ENCODE measurements around the gene LHCGR. TPM values are rescaled to one million over a fixed set of nuclear protein-coding genes. Genes with fewer than 3 reads are reported as not detected.

The LHCGR gene
- total and polyA plus RNA-seq, 2 of the 4 experiments (the other 2 are of a cell fraction): 0.10 to 0.18 TPM

DNA sequence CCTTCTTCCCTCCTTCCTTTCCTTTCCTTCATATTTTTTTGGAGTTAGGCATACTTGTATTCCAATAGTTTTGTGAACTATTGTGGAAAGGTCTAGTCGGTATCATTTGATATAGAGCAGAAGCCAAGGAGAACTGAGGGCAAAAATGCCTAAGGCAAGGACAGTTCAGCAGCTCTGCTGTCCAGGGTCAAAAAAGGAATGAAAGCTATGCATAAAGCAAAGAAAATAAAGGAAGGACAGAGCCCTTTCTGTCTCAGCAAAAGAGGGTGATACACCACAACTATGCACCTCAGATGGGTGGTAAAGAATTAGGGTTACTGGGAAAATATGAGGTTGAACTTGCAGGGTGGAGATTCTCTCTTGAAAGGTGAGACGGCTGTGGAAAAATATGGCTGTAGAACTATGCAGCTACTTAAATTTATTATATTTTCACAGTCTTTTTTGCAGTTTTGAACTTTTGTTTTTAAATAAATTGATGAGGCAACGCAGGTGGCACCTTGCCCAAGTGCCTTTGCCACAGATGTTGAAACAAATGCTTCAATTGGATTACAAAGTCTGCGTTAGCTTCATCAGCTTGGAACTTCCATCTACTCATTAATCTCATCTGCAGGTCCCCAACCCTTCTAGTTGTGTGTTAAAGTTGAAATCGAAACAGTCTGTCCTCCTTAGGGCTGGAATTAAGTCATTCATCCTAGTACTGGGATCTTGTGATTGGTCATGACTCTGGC lies 20.8 kb downstream of the LHCGR start:
- Histone ChIP-seq H3K9me1 (ENCODE audit: insufficient read depth, low read length) (peaks cover 9% of the 10 kb centered on the region; the same call in 1 of the 2 replicates), H2BK5ac (ENCODE audit: low read depth, low read length, poor library complexity, severe bottlenecking) (no peak overlapping the region), H3K4me3 (ENCODE audit: insufficient read depth, low read depth, low read length) (no peak overlapping the region), H3K27me3 (ENCODE audit: control insufficient read depth, insufficient read depth, low read length) (no peaks in the 10 kb centered on the region), H3K56ac (ENCODE audit: extremely low read depth, insufficient read depth, low read length) (no peak overlapping the region), H3K23ac (ENCODE audit: low read depth, low read length) (no peak overlapping the region), H4K8ac (ENCODE audit: low read depth in 2 of 2, low read length in 2 of 2) (no peak overlapping the region; a peak in 1 of 4 replicates), H2AK5ac (ENCODE audit: low read depth, low read length) (no peak overlapping the region), H3K14ac (replicated peaks; ENCODE audit: low read depth, low read length) (peak overlapping the region; percentile 35), H2BK120ac (ENCODE audit: low read depth, low read length) (peak overlapping the region; percentile 47; the same call in 1 of the 2 replicates), H3K79me1 (ENCODE audit: low read depth in 1 of 2, low read length in 2 of 2) (no peaks in the 10 kb centered on the region), H2BK20ac (ENCODE audit: low read depth, low read length) (peak overlapping the region; percentile 69), H3K36me3 (ENCODE audit: control insufficient read depth, insufficient read depth, low read length) (no peaks in the 10 kb centered on the region), H3K4ac (ENCODE audit: low read depth, low read length) (0 out of 2 replicates have a peak overlapping the region, but pooled peaks have one; percentile 25), H3K9ac (ENCODE audit: low read depth, low read length) (no peak overlapping the region), H2AK9ac (replicated peaks; ENCODE audit: low read depth, low read length, poor library complexity) (no peak overlapping the region), H4K91ac (ENCODE audit: insufficient read depth, low read depth, low read length) (peak overlapping the region; percentile 47; the same call in 1 of the 2 replicates), H4K5ac (ENCODE audit: low read depth, low read length) (no peak overlapping the region), H3K4me1 (ENCODE audit: control insufficient read depth, insufficient read depth, low read length) (peaks cover 13% of the 10 kb centered on the region), H4K20me1 (ENCODE audit: insufficient read depth, low read length) (no peaks in the 10 kb centered on the region), H3K27ac (ENCODE audit: insufficient read depth, low read length) (no peak overlapping the region), H2AFZ (replicated peaks; ENCODE audit: low read length, poor library complexity) (no peak overlapping the region), H3K9me3 (ENCODE audit: control insufficient read depth, insufficient read depth, low read length) (no peaks in the 10 kb centered on the region), H2BK15ac (ENCODE audit: low read depth, low read length) (peak overlapping the region; percentile 57; the same call in 2 of the 3 replicates), H3K18ac (ENCODE audit: low read depth, low read length) (peak overlapping the region; percentile 44), H3K4me2 (ENCODE audit: low read depth, low read length) (peak overlapping the region; percentile 2; the same call in 1 of the 2 replicates)
- in situ Hi-C loops (cut with MboI; ENCODE audit: low sequenced_read_pairs): no loop called here
- no TSS peak for BruUV-seq (replicated peaks)
- ChIA-PET CTCF (no interaction called here), POLR2A (ENCODE audit: unreplicated experiment) (no interaction called here)
- no peak for TF ChIP-seq CHD1 (IDR thresholded peaks at IDR 0.05; ENCODE audit: low read depth, low read length)
- peak; percentile 46; the same call in 1 of the 2 replicates for TF ChIP-seq CEBPB (IDR thresholded peaks at IDR 0.05; ENCODE audit: low read depth, low read length)
- dilution Hi-C loops (cut with HindIII; ENCODE audit: low sequenced_read_pairs, unreplicated experiment): no loop called here
- intact Hi-C loops (cut with micrococcal nuclease): no loop called here
- DNase-seq: no peak
- ATAC-seq (ENCODE audit: low read depth): peak; percentile 80
- WGBS, 2 experiments (ENCODE audit: extremely low coverage in 2 of 2, insufficient read length in 1 of 2): no CpG with 5 or more reads among the region's 5 CpGs
